Trophoblast cell (in vitro differentiated cells and primary cell): ENCODE measurements around the gene DOCK8.

Experiments used
- DNase-seq, 2 donors: peaks; one replicate each; pipeline ENCODE4 v3.0.0-alpha.2; 2016
- H2AFZ ChIP-seq: 2 replicates; pipeline ENCODE4 v1.6.1; 2013; ENCODE audit warnings: low read length, moderate library complexity, mild to moderate bottlenecking; ENCODE audit not compliant: insufficient read depth, poor library complexity
- H2AK5ac ChIP-seq: 2 replicates; pipeline ENCODE4 v1.6.1; 2013; ENCODE audit warnings: mild to moderate bottlenecking, low read length
- H2BK120ac ChIP-seq: 2 replicates; pipeline ENCODE4 v1.6.1; 2013; ENCODE audit warnings: low read length, mild to moderate bottlenecking, moderate library complexity; ENCODE audit not compliant: insufficient read depth, poor library complexity
- H2BK12ac ChIP-seq: 2 replicates; pipeline ENCODE4 v1.6.1; 2013; ENCODE audit warnings: mild to moderate bottlenecking, low read length, moderate library complexity
- H2BK5ac ChIP-seq: 2 replicates; pipeline ENCODE4 v1.6.1; 2013; ENCODE audit warnings: low read length, low read depth, moderate library complexity, mild to moderate bottlenecking; ENCODE audit not compliant: poor library complexity
- H3K14ac ChIP-seq: 2 replicates; pipeline ENCODE4 v1.6.1; 2013; ENCODE audit warnings: mild to moderate bottlenecking, low read length
- H3K18ac ChIP-seq: 2 replicates; pipeline ENCODE4 v1.6.1; 2013; ENCODE audit warnings: mild to moderate bottlenecking, low read length
- H3K23ac ChIP-seq: 2 replicates; pipeline ENCODE4 v1.6.1; 2013; ENCODE audit warnings: low read length
- H3K27ac ChIP-seq: 2 replicates; pipeline ENCODE4 v1.5.1; 2013; ENCODE audit warnings: low read depth, mild to moderate bottlenecking, inconsistent platforms, low read length, moderate library complexity
- H3K27me3 ChIP-seq: 2 replicates; pipeline ENCODE4 v1.6.1; 2013; ENCODE audit warnings: inconsistent platforms, mild to moderate bottlenecking, low read length, moderate library complexity; ENCODE audit not compliant: insufficient read depth
- H3K36me3 ChIP-seq, 2 experiments: 1 replicate in 1 of 2; 2 replicates in 1 of 2; pipeline ENCODE4 v1.6.1; 2013; ENCODE audit warnings: low read length in 2 of 2, mild to moderate bottlenecking in 2 of 2, moderate library complexity in 1 of 2; ENCODE audit not compliant: insufficient read depth in 2 of 2, control insufficient read depth in 1 of 2
- H3K4ac ChIP-seq: 2 replicates; pipeline ENCODE4 v1.6.1; 2013; ENCODE audit warnings: low read depth, mild to moderate bottlenecking, low read length, moderate library complexity
- H3K4me1 ChIP-seq, 2 experiments: 1 replicate in 1 of 2; 2 replicates in 1 of 2; pipeline ENCODE4 v1.6.1; 2013; ENCODE audit warnings: low read length in 2 of 2, mild to moderate bottlenecking in 2 of 2, moderate library complexity in 1 of 2; ENCODE audit not compliant: insufficient read depth in 2 of 2, control insufficient read depth in 1 of 2
- H3K4me2 ChIP-seq: 2 replicates; pipeline ENCODE4 v1.6.1; 2013; ENCODE audit warnings: inconsistent platforms, mild to moderate bottlenecking, low read length, moderate library complexity
- H3K4me3 ChIP-seq: 2 replicates; pipeline ENCODE4 v1.5.1; 2013; ENCODE audit warnings: mild to moderate bottlenecking, low read depth, low read length, inconsistent platforms
- H3K79me1 ChIP-seq: one replicate; pipeline ENCODE4 v1.6.1; 2013; ENCODE audit warnings: low read length
- H3K79me2 ChIP-seq: 2 replicates; pipeline ENCODE4 v1.6.1; 2013; ENCODE audit warnings: low read length, mild to moderate bottlenecking; ENCODE audit not compliant: control insufficient read depth, insufficient read depth, poor library complexity
- H3K9ac ChIP-seq: 2 replicates; pipeline ENCODE4 v1.6.1; 2013; ENCODE audit warnings: mild to moderate bottlenecking, low read length
- H3K9me3 ChIP-seq: 2 replicates; pipeline ENCODE4 v1.6.1; 2013; ENCODE audit warnings: low read depth, mild to moderate bottlenecking, control low read depth, inconsistent platforms, low read length; ENCODE audit not compliant: insufficient read depth
- H4K12ac ChIP-seq: 2 replicates; pipeline ENCODE4 v1.6.1; 2013; ENCODE audit warnings: low read depth, mild to moderate bottlenecking, low read length, moderate library complexity
- H4K8ac ChIP-seq: 2 replicates; pipeline ENCODE4 v1.6.1; 2013; ENCODE audit warnings: low read depth, mild to moderate bottlenecking, low read length, moderate library complexity
- H4K91ac ChIP-seq: one replicate; pipeline ENCODE4 v1.6.1; 2013; ENCODE audit warnings: low read depth, mild to moderate bottlenecking, low read length, moderate library complexity
- WGBS: extraction: QIAGEN DNeasy Blood & Tissue Kit; methylation state at CpG from one replicate; pipeline ENCODE4 v1.1.7; 2013; ENCODE audit warnings: missing lambda C conversion rate; ENCODE audit not compliant: insufficient read length, insufficient coverage; ENCODE audit errors: extremely low coverage; 5-methylcytosine and 5-hydroxymethylcytosine counted together

The DOCK8 gene

GRCh38 chr9:248278-248961 lies 33.8 kb downstream of the DOCK8 start:
- Histone ChIP-seq H2BK12ac (no peak overlapping the region), H2AFZ (no peak overlapping the region), H2BK5ac (no peak overlapping the region), H3K4me1 (no peaks in the 10 kb centered on the region), H3K36me3 (no peaks in the 10 kb centered on the region), H3K27me3 (no peaks in the 10 kb centered on the region), H3K4me3 (no peak overlapping the region), H3K4ac (no peak overlapping the region), H3K9ac (no peak overlapping the region), H3K14ac (no peak overlapping the region), H3K27ac (no peak overlapping the region), H4K91ac (no peak overlapping the region), H4K8ac (no peak overlapping the region), H2AK5ac (no peak overlapping the region), H4K12ac (no peak overlapping the region), H3K79me1 (no peaks in the 10 kb centered on the region), H3K9me3 (no peaks in the 10 kb centered on the region), H2BK120ac (no peak overlapping the region), H3K23ac (no peak overlapping the region), H3K4me2 (no peak overlapping the region), H3K18ac (no peak overlapping the region), H3K79me2 (no peaks in the 10 kb centered on the region)
- DNase-seq = no peak
- WGBS = no CpG with 5 or more reads among the region's 2 CpGs

GRCh38 chr9:249025-249424 lies 34.4 kb downstream of the DOCK8 start:
- no peak overlapping the region for H3K4me3 ChIP-seq
- H3K18ac ChIP-seq = no peak overlapping the region
- no peak overlapping the region for H2BK12ac ChIP-seq
- no CpG with 5 or more reads among the region's 3 CpGs for WGBS
- no peak overlapping the region for H2BK120ac ChIP-seq
- H2AK5ac ChIP-seq = no peak overlapping the region
- H4K91ac ChIP-seq = no peak overlapping the region
- no peaks in the 10 kb centered on the region for H3K79me2 ChIP-seq
- no peak overlapping the region for H3K27ac ChIP-seq
- H3K4me2 ChIP-seq = no peak overlapping the region
- H3K14ac ChIP-seq = no peak overlapping the region
- no peaks in the 10 kb centered on the region for H3K4me1 ChIP-seq
- no peak overlapping the region for H2AFZ ChIP-seq
- no peaks in the 10 kb centered on the region for H3K79me1 ChIP-seq
- no peak overlapping the region for H3K23ac ChIP-seq
- DNase-seq = no peak
- no peaks in the 10 kb centered on the region for H3K9me3 ChIP-seq
- H3K27me3 ChIP-seq = no peaks in the 10 kb centered on the region
- no peak overlapping the region for H3K4ac ChIP-seq
- H2BK5ac ChIP-seq = no peak overlapping the region
- no peak overlapping the region for H4K12ac ChIP-seq
- no peaks in the 10 kb centered on the region for H3K36me3 ChIP-seq
- H3K9ac ChIP-seq = no peak overlapping the region
- no peak overlapping the region for H4K8ac ChIP-seq

- Histone ChIP-seq H3K27ac (no peak overlapping the region), H2BK12ac (no peak overlapping the region), H3K4me2 (no peak overlapping the region), H3K79me2 (no peaks in the 10 kb centered on the region), H2AK5ac (no peak overlapping the region), H3K18ac (no peak overlapping the region), H3K4me1 (no peaks in the 10 kb centered on the region), H3K14ac (no peak overlapping the region), H3K36me3 (no peaks in the 10 kb centered on the region), H2BK120ac (no peak overlapping the region), H3K9me3 (no peaks in the 10 kb centered on the region), H4K91ac (no peak overlapping the region), H3K27me3 (no peaks in the 10 kb centered on the region), H2BK5ac (no peak overlapping the region), H3K4ac (no peak overlapping the region), H3K79me1 (no peaks in the 10 kb centered on the region), H3K23ac (no peak overlapping the region), H2AFZ (no peak overlapping the region), H3K4me3 (no peak overlapping the region), H4K12ac (no peak overlapping the region), H4K8ac (no peak overlapping the region), H3K9ac (no peak overlapping the region)
- no CpG with 5 or more reads among the region's 1 CpG for WGBS
- DNase-seq = peak in 1 of 2 donors; percentile 6
Observed at GRCh38 chr9:250039-250438, 35.4 kb downstream of the DOCK8 start.

GRCh38 chr9:250625-251024 lies 36.0 kb downstream of the DOCK8 start:
- H3K4me1 ChIP-seq = no peaks in the 10 kb centered on the region
- H4K12ac ChIP-seq = no peak overlapping the region
- no peaks in the 10 kb centered on the region for H3K36me3 ChIP-seq
- no peak overlapping the region for H3K23ac ChIP-seq
- no peak overlapping the region for H2BK120ac ChIP-seq
- H3K9me3 ChIP-seq = no peaks in the 10 kb centered on the region
- no peak overlapping the region for H4K91ac ChIP-seq
- H3K79me1 ChIP-seq = no peaks in the 10 kb centered on the region
- H3K27ac ChIP-seq = no peak overlapping the region
- no peaks in the 10 kb centered on the region for H3K79me2 ChIP-seq
- no peak overlapping the region for H3K4me2 ChIP-seq
- no peak overlapping the region for H3K14ac ChIP-seq
- no peak overlapping the region for H2AFZ ChIP-seq
- no peak overlapping the region for H2BK5ac ChIP-seq
- no peak overlapping the region for H3K4me3 ChIP-seq
- no peak overlapping the region for H3K4ac ChIP-seq
- no peak overlapping the region for H2BK12ac ChIP-seq
- no CpG with 5 or more reads among the region's 5 CpGs for WGBS
- H3K27me3 ChIP-seq = no peaks in the 10 kb centered on the region
- no peak overlapping the region for H3K9ac ChIP-seq
- H3K18ac ChIP-seq = no peak overlapping the region
- no peak overlapping the region for H4K8ac ChIP-seq
- no peak for DNase-seq
- no peak overlapping the region for H2AK5ac ChIP-seq
